Activated naive CD4-positive, alpha-beta T cell treated with anti-CD3 and anti-CD28 coated beads, Interleukin-2, amount 50 U/mL, for 72 hours (primary cell): Measurements from ENCODE around the gene IMP4. TPM values are rescaled to one million over a fixed set of nuclear protein-coding genes. Genes with fewer than 3 reads are reported as not detected.

Experiments
- ATAC-seq, 2 donors: fragments of 150-1000 bp; cut with Tn5 transposase; 2 replicates each; pipeline ENCODE4 v1.10.0; 2021; ENCODE audit warnings: mild to moderate bottlenecking in 2 of 2, moderate library complexity in 2 of 2
- DNase-seq, 2 donors: peaks; one replicate each; pipeline ENCODE4 v3.0.0; 2021 to 2022; ENCODE audit warnings: low spot score in 2 of 2
- H3K27ac Mint-ChIP-seq, 2 donors: one replicate each; pipeline ENCODE4 v1.8.0; 2022; ENCODE audit warnings: mild to moderate bottlenecking in 2 of 2, mixed read lengths in 2 of 2
- H3K36me3 Mint-ChIP-seq, 2 donors: one replicate each; pipeline ENCODE4 v1.8.0; 2022; ENCODE audit warnings: mixed read lengths in 2 of 2
- H3K9me3 Mint-ChIP-seq, 2 donors: one replicate each; pipeline ENCODE4 v1.8.0; 2022; ENCODE audit warnings: mixed read lengths in 2 of 2
- total RNA-seq, 2 donors: library from RNA; stranded (reverse); gene quantifications; one replicate each; pipeline ENCODE4 v1.2.3, GENCODE V29; 2022

The IMP4 gene
- total RNA-seq, 2 donors from 2014 or later = 91.0 to 106 TPM

DNA sequence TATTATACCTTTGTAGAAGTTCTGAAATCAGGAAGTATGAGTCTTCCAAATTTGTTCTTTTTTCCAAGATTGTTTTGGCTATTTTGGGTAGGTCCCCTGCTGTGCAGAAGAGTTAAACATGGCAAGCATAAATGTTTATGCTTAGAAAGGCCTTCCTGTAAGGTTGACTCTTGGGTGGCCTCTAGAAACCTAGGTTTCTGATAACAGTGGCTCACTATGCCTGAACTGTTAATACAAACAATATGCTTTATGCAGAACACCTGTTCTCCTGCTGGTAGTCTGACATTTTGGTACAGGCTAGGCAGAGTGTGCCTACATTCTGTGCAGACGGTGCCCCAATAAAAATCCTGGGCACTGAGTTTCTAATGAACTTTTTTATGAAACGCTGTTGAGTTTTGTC lies 23.3 kb downstream of the IMP4 start:
- H3K27ac Mint-ChIP-seq = no peak overlapping the region
- ATAC-seq (no peak), DNase-seq (no peak)
- peaks cover 5 to 14% of the 10 kb centered on the region in 2 donors for H3K36me3 Mint-ChIP-seq
- H3K9me3 Mint-ChIP-seq = no peaks in the 10 kb centered on the region

- peaks cover 13 to 21% of the 10 kb centered on the region in 2 donors for H3K36me3 Mint-ChIP-seq
- no peak overlapping the region for H3K27ac Mint-ChIP-seq
- DNase-seq (no peak), ATAC-seq (no peak)
- no peaks in the 10 kb centered on the region for H3K9me3 Mint-ChIP-seq
Observed at GRCh38 chr2:130366720-130367119, 24.0 kb downstream of the IMP4 start.

DNA sequence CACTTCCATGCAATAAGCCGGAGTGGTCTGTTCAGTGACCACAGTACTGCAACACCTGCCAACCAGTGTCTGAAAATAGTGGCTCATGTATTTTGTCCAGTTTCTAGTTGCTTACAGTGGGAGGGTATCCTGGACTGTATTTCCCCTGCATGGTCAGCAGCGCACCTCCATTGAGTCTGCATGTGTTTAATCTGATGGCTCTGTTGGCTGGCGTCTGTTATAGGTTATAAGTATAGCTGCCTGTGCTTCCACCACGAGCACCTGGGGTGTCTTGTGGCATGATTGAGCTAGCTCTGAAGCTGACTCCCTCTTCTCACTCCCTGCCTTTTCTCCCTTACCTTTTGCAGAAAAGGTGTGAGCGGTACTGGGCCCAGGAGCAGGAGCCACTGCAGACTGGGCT lies 26.1 kb downstream of the IMP4 start:
- no peak for DNase-seq
- no peaks in the 10 kb centered on the region for H3K9me3 Mint-ChIP-seq
- ATAC-seq = no peak
- H3K27ac Mint-ChIP-seq = no peak overlapping the region
- H3K36me3 Mint-ChIP-seq = peaks cover 15 to 33% of the 10 kb centered on the region in 2 donors

GRCh38 chr2:130369311-130369964 lies 26.7 kb downstream of the IMP4 start:
- Mint-ChIP-seq H3K36me3 (peaks cover 15 to 39% of the 10 kb centered on the region in 2 donors), H3K27ac (no peak overlapping the region), H3K9me3 (no peaks in the 10 kb centered on the region)
- ATAC-seq (no peak), DNase-seq (no peak)

GRCh38 chr2:130369965-130370341 lies 27.3 kb downstream of the IMP4 start:
- ATAC-seq (no peak), DNase-seq (no peak)
- Mint-ChIP-seq H3K9me3 (no peaks in the 10 kb centered on the region), H3K27ac (no peak overlapping the region), H3K36me3 (peaks cover 19 to 44% of the 10 kb centered on the region in 2 donors)

GRCh38 chr2:130370490-130370889 lies 27.8 kb downstream of the IMP4 start:
- Mint-ChIP-seq H3K9me3 (no peaks in the 10 kb centered on the region), H3K27ac (peak overlapping the region; percentile 93 to 97), H3K36me3 (peaks cover 22 to 50% of the 10 kb centered on the region in 2 donors)
- DNase-seq (peak in 1 of 2 donors; percentile 84), ATAC-seq (peak; percentile 49 to 78)

DNA sequence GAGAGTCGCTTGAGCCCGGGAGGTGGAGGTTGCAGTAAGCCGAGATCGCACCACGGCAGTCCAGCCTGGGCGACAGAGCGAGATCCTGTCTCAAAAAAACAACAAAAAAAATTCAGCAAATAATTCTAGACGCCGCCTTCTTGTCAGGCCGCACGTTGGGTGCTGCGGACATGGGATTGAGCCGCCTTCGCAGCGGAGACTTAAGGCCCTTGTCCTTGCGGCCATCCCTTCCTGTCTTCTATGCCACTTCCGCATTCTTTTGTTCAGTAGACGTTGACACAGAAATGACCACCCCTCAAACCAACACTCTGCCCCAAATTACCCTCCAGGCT lies 29.0 kb downstream of the IMP4 start:
- Mint-ChIP-seq H3K27ac (peak overlapping the region; percentile 93 to 97), H3K9me3 (peaks cover 0 to 6% of the 10 kb centered on the region in 2 donors), H3K36me3 (peaks cover 28 to 60% of the 10 kb centered on the region in 2 donors)
- ATAC-seq = peak in 1 of 2 donors; percentile 23
- DNase-seq = no peak

DNA sequence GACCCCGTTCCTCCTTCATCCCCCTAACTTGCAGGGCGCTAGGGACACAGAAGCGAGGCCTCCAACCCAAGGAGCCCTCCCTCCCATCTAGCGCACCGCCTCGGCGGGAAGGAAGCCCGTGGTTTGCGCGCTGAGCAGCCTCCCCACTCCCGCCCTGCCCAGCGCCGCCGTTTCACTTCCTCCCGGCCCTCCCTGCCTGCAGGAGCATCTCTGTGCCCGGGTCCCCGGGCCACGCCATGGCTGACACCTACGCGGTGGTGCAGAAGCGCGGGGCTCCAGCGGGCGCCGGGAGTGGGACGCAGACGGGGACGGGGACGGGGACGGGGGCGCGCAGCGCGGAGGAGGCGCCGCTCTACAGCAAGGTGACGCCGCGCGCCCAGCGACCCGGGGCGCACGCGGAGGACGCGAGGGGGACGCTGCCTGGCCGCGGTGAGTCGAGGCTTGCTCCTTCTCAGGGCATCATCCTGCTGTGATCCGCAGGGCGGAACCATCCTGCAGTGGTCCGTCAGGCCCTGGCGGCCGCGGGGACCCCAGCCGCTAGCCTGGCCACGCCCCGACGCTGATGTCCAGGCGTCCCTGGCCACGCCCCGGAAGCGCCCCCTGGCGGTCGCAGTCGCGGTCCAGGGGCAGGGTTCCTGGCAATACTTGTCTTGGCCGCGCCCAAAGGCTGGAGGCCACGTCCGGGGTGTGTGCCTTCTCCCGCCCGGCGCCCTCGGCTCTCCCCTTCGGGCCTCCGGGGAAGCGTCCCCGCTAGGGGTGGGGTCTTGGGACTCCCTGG lies 29.5 kb downstream of the IMP4 start:
- DNase-seq (peak; percentile 81 to 86), ATAC-seq (peak; percentile 69 to 79)
- Mint-ChIP-seq H3K27ac (peak overlapping the region; percentile 93 to 97), H3K36me3 (peaks cover 28 to 60% of the 10 kb centered on the region in 2 donors), H3K9me3 (peaks cover 0 to 6% of the 10 kb centered on the region in 2 donors)

DNA sequence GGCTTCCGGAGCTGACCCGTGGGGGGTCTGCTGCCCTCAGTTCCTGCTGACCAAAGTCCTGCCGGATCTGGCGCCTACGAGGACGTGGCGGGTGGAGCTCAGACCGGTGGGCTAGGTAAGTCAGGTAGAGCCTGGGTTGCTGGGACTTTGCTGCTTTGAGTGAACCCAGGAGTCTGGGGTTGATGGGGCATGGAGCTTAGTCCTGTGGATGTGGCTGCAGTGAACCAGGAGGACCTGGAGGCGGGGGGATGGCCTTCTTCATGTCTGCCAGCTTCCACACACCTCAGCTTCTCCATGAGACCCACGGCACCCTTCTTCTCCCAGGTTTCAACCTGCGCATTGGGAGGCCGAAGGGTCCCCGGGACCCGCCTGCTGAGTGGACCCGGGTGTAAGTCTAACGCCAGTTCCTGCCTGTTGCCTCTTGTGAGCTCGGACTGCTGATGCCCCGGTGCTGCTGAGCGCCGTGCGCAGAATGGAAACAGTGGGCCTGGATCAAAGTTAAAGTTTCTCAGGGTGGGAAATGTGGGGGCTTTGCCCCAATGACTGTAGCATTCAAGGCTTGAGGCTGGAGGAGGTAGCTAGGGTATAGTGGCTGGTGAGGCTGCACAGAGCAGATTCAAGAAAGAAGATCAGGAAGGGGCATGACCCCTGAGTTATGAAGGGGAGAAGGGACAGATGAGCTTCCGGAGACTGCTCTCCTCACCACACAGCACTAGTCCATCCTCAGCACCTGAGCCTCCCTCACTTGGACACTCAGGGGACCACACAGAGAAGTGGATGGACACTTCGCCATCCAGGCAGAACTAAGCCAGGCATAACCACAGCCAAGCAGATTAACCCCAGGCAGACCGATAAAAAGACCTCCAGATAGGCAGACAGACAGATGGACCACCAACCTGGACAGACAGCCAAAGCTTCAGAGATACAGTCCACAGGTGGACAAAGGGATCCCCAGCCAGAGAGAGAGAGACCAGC lies 30.4 kb downstream of the IMP4 start:
- no peak for DNase-seq
- Mint-ChIP-seq H3K36me3 (peaks cover 28 to 65% of the 10 kb centered on the region in 2 donors), H3K9me3 (peaks cover 0 to 6% of the 10 kb centered on the region in 2 donors), H3K27ac (peak overlapping the region; percentile 73 to 93)
- ATAC-seq = peak in 1 of 2 donors; percentile 1

- no peak for DNase-seq
- no peak for ATAC-seq
- Mint-ChIP-seq H3K36me3 (peaks cover 28 to 65% of the 10 kb centered on the region in 2 donors), H3K27ac (peak overlapping the region in 1 of 2 donors; percentile 93), H3K9me3 (peaks cover 0 to 6% of the 10 kb centered on the region in 2 donors)
Observed at GRCh38 chr2:130373808-130374365, 31.2 kb downstream of the IMP4 start.

DNA sequence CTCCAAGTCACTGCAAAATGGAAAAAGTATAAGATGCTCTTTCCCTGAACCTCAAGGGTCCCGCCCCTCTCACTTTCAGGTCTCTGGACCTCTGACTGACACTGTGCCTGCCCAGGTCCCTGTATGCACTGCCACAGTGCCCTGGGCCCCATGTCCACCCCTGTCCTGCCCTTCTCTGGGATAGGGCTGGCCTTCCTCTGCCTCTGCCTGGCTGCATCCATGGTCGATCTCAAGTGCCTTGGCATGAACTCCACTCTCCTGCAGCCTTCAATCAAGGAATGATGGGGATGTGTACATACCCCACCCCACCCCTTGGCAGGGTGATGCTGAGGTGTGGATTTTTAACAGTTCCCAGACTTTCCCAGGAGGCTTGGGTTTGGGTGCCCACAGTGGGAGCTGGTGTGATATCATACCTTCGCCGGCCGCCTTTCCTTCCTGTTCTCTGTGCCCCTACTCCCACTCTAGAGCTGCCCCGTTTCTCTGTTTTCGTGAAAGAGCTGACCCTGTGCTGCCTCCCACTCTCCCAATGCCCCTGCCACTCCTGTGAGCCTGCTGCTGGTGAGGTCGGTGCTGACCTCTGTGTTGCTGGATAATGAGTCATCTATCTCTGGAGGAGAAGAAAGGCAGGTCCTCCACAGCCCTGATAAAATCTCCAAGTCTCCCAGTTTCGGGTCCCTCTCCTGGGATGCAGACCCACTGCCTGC lies 32.0 kb downstream of the IMP4 start:
- Mint-ChIP-seq H3K27ac (peak overlapping the region in 1 of 2 donors; percentile 93), H3K9me3 (peaks cover 0 to 6% of the 10 kb centered on the region in 2 donors), H3K36me3 (peaks cover 28 to 64% of the 10 kb centered on the region in 2 donors)
- no peak for DNase-seq
- no peak for ATAC-seq

GRCh38 chr2:130375291-130376266 lies 32.9 kb downstream of the IMP4 start:
- peak overlapping the region; percentile 63 to 93 for H3K27ac Mint-ChIP-seq
- peaks cover 0 to 6% of the 10 kb centered on the region in 2 donors for H3K9me3 Mint-ChIP-seq
- H3K36me3 Mint-ChIP-seq = peaks cover 30 to 60% of the 10 kb centered on the region in 2 donors
- no peak for DNase-seq
- no peak for ATAC-seq

DNA sequence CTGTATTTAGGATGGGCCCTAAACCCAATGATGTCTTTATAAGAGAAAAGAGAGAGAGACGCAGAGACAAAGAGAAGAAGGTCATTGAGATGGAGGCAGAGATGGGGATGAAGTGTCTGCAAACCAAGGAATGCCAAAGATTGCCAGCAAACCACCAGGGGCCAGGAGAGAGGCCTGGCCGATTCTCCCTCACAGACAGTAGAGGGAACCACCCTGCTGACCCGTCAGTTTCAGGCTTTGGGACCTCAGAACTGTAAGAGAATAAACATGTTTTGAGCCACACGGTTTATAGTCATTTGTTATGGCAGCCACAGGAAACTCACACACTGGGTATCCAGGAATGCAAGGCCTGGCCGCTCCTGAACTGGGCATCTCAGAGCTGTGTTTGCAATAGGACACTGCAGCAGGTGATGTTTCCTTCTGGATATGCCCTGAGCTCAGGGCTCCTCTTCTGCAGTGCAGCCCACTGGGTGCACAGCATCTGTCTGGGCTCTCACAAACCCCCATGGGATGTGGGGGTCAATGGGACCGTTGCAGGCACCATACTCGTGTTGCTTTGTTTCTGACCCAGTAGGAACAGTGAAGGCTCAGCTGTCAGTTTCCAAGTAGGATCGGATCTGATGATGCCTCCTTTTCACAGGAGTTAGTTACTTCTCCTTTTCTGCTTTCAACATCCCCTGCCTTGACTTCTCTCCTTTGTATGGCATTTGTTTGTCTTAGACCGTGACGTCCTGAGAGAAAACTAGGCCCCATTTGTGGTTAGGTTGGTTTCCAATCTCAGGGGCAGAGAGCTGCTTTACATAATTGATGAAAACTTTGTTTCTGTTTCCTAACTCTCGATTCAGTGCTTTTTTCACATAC lies 34.0 kb downstream of the IMP4 start:
- Mint-ChIP-seq H3K36me3 (peaks cover 23 to 50% of the 10 kb centered on the region in 2 donors), H3K9me3 (peaks cover 0 to 6% of the 10 kb centered on the region in 2 donors), H3K27ac (peak overlapping the region in 1 of 2 donors; percentile 63)
- ATAC-seq = no peak
- DNase-seq = no peak

GRCh38 chr2:130377491-130377890 lies 34.8 kb downstream of the IMP4 start:
- peak overlapping the region in 1 of 2 donors; percentile 94 for H3K27ac Mint-ChIP-seq
- no peak for ATAC-seq
- H3K36me3 Mint-ChIP-seq = peaks cover 20 to 46% of the 10 kb centered on the region in 2 donors

More at GRCh38 chr2:130377491-130377890, 34.8 kb downstream of the IMP4 start:
- DNase-seq = no peak
- H3K9me3 Mint-ChIP-seq = peaks cover 0 to 6% of the 10 kb centered on the region in 2 donors
